ENCODE data around the gene UBE2F. TPM values are rescaled to one million over a fixed set of nuclear protein-coding genes. Genes with fewer than 3 reads are reported as not detected.
"Not testable (repeated sequence)": the region's sequence is repeated elsewhere in the genome, so short reads cannot be mapped to it uniquely, and the experiment has no call there.

UBE2F gene
- total and polyA plus RNA-seq, 9 donors: 20.3 to 48.4 (median 23.8) TPM

- H3K36me3 ChIP-seq: no peaks in the 10 kb centered on the region
- no peaks in the 10 kb centered on the region for H3K27me3 ChIP-seq
- DNase-seq: no peak
- no peak overlapping the region for H3K4me3 ChIP-seq
- peaks cover 2% of the 10 kb centered on the region for H3K4me1 ChIP-seq (ENCODE audit: insufficient read depth)
- H3K27ac ChIP-seq: no peak overlapping the region
- whole genome bisulfite sequencing, 3 donors: 85 to 95% (median 90%) methylated on average over 6 of the region's 6 CpGs
- intact Hi-C loops (cut with DNase I): no loop called here
- H3K9me3 ChIP-seq: no peaks in the 10 kb centered on the region
- TF ChIP-seq, protein P1, sequence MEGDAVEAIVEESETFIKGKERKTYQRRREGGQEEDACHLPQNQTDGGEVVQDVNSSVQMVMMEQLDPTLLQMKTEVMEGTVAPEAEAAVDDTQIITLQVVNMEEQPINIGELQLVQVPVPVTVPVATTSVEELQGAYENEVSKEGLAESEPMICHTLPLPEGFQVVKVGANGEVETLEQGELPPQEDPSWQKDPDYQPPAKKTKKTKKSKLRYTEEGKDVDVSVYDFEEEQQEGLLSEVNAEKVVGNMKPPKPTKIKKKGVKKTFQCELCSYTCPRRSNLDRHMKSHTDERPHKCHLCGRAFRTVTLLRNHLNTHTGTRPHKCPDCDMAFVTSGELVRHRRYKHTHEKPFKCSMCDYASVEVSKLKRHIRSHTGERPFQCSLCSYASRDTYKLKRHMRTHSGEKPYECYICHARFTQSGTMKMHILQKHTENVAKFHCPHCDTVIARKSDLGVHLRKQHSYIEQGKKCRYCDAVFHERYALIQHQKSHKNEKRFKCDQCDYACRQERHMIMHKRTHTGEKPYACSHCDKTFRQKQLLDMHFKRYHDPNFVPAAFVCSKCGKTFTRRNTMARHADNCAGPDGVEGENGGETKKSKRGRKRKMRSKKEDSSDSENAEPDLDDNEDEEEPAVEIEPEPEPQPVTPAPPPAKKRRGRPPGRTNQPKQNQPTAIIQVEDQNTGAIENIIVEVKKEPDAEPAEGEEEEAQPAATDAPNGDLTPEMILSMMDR (IDR thresholded peaks at IDR 0.05): no peak
- TF ChIP-seq EP300 (IDR thresholded peaks at IDR 0.05) (no peak), POLR2A (IDR thresholded peaks at IDR 0.05) (no peak)
Measured at GRCh38 chr2:237979331-237979730, 12.5 kb downstream of the UBE2F start.

DNA sequence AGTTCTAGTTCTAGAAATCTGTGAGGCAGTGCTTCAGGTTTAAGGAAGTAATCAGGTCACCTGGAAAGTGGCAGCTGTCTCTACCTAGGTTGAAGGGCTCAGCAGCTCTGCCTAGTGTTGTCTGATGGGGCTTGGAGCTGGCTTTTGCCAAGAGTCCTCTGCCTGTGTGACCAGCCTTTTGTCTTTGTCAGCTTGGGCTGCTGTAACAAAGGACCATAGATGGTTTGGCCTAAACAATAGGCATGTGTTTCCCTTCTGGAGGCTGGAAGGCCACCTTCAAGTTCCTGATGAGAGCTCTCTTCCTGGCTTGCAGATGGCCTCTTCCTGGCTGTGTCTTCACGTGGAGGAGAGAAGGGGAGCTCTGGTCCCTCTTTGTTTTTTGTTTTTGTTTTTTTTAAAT is 13.3 kb downstream of the UBE2F start:
- no peaks in the 10 kb centered on the region for H3K27me3 ChIP-seq

GRCh38 chr2:237980751-237981150 is 13.9 kb downstream of the UBE2F start:
- no peak for DNase-seq
- intact Hi-C loops (cut with DNase I): no loop called here
- TF ChIP-seq EP300 (IDR thresholded peaks at IDR 0.05): no peak
- TF ChIP-seq, protein P1 (IDR thresholded peaks at IDR 0.05): no peak
- no peak for TF ChIP-seq POLR2A (IDR thresholded peaks at IDR 0.05)
- Histone ChIP-seq H3K9me3 (no peaks in the 10 kb centered on the region), H3K27ac (no peak overlapping the region), H3K4me3 (no peak overlapping the region), H3K36me3 (no peaks in the 10 kb centered on the region), H3K27me3 (no peaks in the 10 kb centered on the region), H3K4me1 (ENCODE audit: insufficient read depth) (peaks cover 2% of the 10 kb centered on the region)
- WGBS, 3 donors: 90 to 96% (median 94%) methylated on average over 6 of the region's 6 CpGs

More for the DNA sequence above, 13.3 kb downstream of the UBE2F start:
- TF ChIP-seq POLR2A (IDR thresholded peaks at IDR 0.05): no peak
- TF ChIP-seq, protein P1 (IDR thresholded peaks at IDR 0.05): no peak
- no peak for TF ChIP-seq EP300 (IDR thresholded peaks at IDR 0.05)
- Histone ChIP-seq H3K27ac (no peak overlapping the region), H3K36me3 (no peaks in the 10 kb centered on the region), H3K4me3 (no peak overlapping the region), H3K9me3 (no peaks in the 10 kb centered on the region), H3K4me1 (ENCODE audit: insufficient read depth) (peaks cover 2% of the 10 kb centered on the region)
- DNase-seq: no peak
- intact Hi-C loops (cut with DNase I): no loop called here
- WGBS, 3 donors: 46 to 73% (median 48%) methylated on average over 1 of the region's 1 CpG

GRCh38 chr2:237981621-237982020 is 14.8 kb downstream of the UBE2F start:
- DNase-seq; H3K27me3 ChIP-seq; H3K4me3 ChIP-seq; H3K9me3 ChIP-seq; H3K27ac ChIP-seq; H3K36me3 ChIP-seq; H3K4me1 ChIP-seq (ENCODE audit: insufficient read depth); intact Hi-C loops (cut with DNase I): not testable (repeated sequence)
- 96 to 99% (median 96%) methylated on average over 5 of the region's 5 CpGs for WGBS, 3 donors

DNA sequence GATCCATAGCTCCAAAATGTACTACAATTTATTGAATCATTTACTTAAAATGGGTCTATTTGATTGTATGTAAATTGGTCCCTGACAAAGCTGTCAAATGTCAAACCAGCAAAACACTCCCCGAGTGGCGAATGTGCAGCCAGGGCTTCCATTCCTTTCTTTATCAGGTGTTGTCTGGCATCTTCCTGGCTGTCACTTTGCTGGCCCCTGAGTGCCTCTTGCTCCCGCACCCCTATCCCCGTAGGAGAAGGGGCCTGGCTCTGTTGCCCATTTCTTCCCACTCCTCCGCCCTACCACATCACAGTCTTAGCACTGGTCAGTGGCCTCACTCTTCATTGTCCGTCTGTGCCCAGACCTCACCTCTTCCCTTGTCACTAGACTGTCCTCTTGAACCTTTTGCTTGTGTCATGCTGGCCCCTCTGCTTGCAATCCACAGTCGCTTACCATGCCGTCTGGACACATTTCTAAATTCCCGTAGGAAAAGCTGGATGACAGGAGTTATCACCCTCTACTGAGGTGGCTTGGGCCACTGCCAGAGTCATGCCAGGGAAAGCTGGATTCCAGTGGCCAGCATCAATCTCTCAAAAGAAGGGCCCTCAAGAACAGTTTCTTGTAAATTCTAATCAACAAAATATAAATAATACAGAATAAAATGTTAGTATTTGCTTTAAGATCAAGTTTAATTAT is 15.4 kb downstream of the UBE2F start:
- intact Hi-C loops (cut with DNase I): no loop called here
- H3K4me1 ChIP-seq (ENCODE audit: insufficient read depth): peaks cover 2% of the 10 kb centered on the region
- H3K9me3 ChIP-seq: no peaks in the 10 kb centered on the region
- 93 to 96% (median 94%) methylated on average over 9 of the region's 9 CpGs for WGBS, 3 donors
- H3K4me3 ChIP-seq: no peak overlapping the region
- no peak for DNase-seq
- TF ChIP-seq POLR2A (IDR thresholded peaks at IDR 0.05) (no peak), EP300 (IDR thresholded peaks at IDR 0.05) (no peak)
- TF ChIP-seq, protein P1 (IDR thresholded peaks at IDR 0.05): no peak
- H3K27me3 ChIP-seq: no peaks in the 10 kb centered on the region
- H3K36me3 ChIP-seq: no peaks in the 10 kb centered on the region
- no peak overlapping the region for H3K27ac ChIP-seq

Measured in ovary (tissue), 9 donors.